Measurements from ENCODE around the gene MAL.

DNA sequence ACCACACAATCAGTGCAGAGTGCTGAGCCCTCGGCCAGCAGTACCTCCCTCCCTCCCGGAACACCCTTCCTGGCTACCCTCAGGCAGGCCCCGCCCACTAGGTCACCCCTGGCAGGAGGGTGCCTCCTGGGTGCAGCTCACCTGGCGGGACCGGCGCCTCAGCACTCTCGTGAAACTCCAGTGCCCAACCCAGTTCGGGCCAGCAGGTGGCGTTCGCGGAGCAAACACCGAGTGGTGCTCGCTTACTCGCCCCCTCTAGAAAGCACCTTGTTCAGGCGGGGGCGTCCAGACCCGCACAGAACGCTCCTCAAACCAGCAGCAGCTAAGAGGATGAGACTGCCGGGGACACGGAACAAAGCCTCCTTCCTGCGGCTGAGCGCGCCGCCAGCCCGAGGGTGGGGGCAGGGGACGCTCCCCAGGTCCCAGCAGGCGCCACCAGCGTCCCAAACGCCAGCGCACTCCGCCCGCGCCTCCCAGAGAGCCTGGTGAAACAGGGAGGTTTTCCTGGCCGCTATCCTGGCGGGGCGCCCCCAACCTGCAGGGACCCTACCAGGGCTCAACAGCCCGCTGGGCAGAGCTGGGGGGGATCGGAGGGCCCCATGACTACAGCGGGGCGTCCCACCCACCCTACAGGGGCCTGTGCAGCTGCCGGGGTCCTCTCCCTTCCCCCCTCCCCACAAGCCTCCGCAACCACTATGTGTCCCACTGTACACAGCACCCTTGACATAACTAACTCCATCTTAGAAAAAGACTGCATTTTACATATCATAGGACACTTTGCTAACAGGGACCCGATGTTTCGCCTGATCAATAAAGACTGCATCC lies 51.4 kb downstream of the MAL start:
- TF ChIP-seq, protein P1, sequence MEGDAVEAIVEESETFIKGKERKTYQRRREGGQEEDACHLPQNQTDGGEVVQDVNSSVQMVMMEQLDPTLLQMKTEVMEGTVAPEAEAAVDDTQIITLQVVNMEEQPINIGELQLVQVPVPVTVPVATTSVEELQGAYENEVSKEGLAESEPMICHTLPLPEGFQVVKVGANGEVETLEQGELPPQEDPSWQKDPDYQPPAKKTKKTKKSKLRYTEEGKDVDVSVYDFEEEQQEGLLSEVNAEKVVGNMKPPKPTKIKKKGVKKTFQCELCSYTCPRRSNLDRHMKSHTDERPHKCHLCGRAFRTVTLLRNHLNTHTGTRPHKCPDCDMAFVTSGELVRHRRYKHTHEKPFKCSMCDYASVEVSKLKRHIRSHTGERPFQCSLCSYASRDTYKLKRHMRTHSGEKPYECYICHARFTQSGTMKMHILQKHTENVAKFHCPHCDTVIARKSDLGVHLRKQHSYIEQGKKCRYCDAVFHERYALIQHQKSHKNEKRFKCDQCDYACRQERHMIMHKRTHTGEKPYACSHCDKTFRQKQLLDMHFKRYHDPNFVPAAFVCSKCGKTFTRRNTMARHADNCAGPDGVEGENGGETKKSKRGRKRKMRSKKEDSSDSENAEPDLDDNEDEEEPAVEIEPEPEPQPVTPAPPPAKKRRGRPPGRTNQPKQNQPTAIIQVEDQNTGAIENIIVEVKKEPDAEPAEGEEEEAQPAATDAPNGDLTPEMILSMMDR (conservative IDR thresholded peaks at IDR 0.05; ENCODE audit: low read length) = peak; percentile 76
- no peak for TF ChIP-seq EZH2phosphoT487 (IDR thresholded peaks at IDR 0.05; ENCODE audit: borderline replicate concordance)
